Hepatocyte (in vitro differentiated cells): ENCODE results near the gene FILIP1. TPM values are rescaled to one million over a fixed set of nuclear protein-coding genes. Genes with fewer than 3 reads are reported as not detected.

Source experiments
- DNase-seq: peaks from one replicate; pipeline ENCODE4 v3.0.0-alpha.2; 2016; ENCODE audit warnings: low spot score
- H2AFZ ChIP-seq: fragments of 200-600 bp; sonication (generic); 2 replicates; pipeline ENCODE4 v1.6.0; 2016; ENCODE audit warnings: antibody characterized with exemption, mild to moderate bottlenecking
- H3K27ac ChIP-seq: fragments of 200-600 bp; sonication (generic); 2 replicates; pipeline ENCODE4 v1.5.1; 2016; ENCODE audit warnings: mild to moderate bottlenecking
- H3K27me3 ChIP-seq: fragments of 200-600 bp; sonication (generic); 2 replicates; pipeline ENCODE4 v1.6.1; 2016
- H3K36me3 ChIP-seq: fragments of 200-600 bp; sonication (generic); replicated peaks from 2 replicates; pipeline ENCODE4 v1.5.1; 2016; ENCODE audit warnings: low read depth; ENCODE audit not compliant: insufficient read depth
- H3K4me1 ChIP-seq: fragments of 200-600 bp; sonication (generic); 2 replicates; pipeline ENCODE4 v1.5.1; 2016; ENCODE audit warnings: mild to moderate bottlenecking, moderate library complexity; ENCODE audit not compliant: insufficient read depth
- H3K4me2 ChIP-seq: fragments of 200-600 bp; sonication (generic); 2 replicates; pipeline ENCODE4 v1.6.0; 2016
- H3K4me3 ChIP-seq: fragments of 200-600 bp; sonication (generic); 2 replicates; pipeline ENCODE4 v1.5.1; 2016; ENCODE audit warnings: mild to moderate bottlenecking
- H3K79me2 ChIP-seq: fragments of 200-600 bp; sonication (generic); 2 replicates; pipeline ENCODE4 v1.6.0; 2017; ENCODE audit warnings: mild to moderate bottlenecking
- H3K9me2 ChIP-seq: fragments of 200-600 bp; sonication (generic); replicated peaks from 2 replicates; pipeline ENCODE4 v1.6.0; 2017; ENCODE audit warnings: mild to moderate bottlenecking; ENCODE audit not compliant: insufficient read depth
- H3K9me3 ChIP-seq: fragments of 200-600 bp; sonication (generic); 2 replicates; pipeline ENCODE4 v1.5.1; 2016; ENCODE audit warnings: low read depth, mild to moderate bottlenecking
- H4K20me1 ChIP-seq: fragments of 200-600 bp; sonication (generic); 2 replicates; pipeline ENCODE4 v1.6.0; 2016; ENCODE audit warnings: mild to moderate bottlenecking; ENCODE audit not compliant: insufficient read depth, poor library complexity, severe bottlenecking
- CTCF ChIP-seq: fragments of 200-600 bp; sonication (generic); IDR thresholded peaks from 2 replicates; pipeline ENCODE4 v1.5.1; 2016; ENCODE audit warnings: antibody characterized with exemption, mild to moderate bottlenecking; ENCODE audit not compliant: poor library complexity
- EZH2 ChIP-seq: fragments of 200-600 bp; sonication (generic); IDR thresholded peaks from 2 replicates; pipeline ENCODE4 v1.6.1; 2016; ENCODE audit warnings: antibody characterized with exemption, mild to moderate bottlenecking, borderline replicate concordance
- EZH2phosphoT487 ChIP-seq: fragments of 200-600 bp; sonication (generic); IDR thresholded peaks from one replicate; pipeline ENCODE4 v1.6.1; 2018; ENCODE audit warnings: antibody characterized with exemption, mild to moderate bottlenecking, low read depth, moderate library complexity; ENCODE audit not compliant: unreplicated experiment, severe bottlenecking
- WGBS: methylation state at CpG from one replicate; pipeline ENCODE4 v1.1.6; 2016; ENCODE audit warnings: low lambda C conversion rate; ENCODE audit errors: missing lambda C conversion rate; 5-methylcytosine and 5-hydroxymethylcytosine counted together
- polyA plus RNA-seq: library from polyadenylated mRNA; unstranded; fragments of >200 nt; fragmentation: Nextera tagmentation; extraction: Ambion mirVana; gene quantifications from 2 replicates; pipeline ENCODE4 v1.2.1, GENCODE V29; 2016
- total RNA-seq: library from RNA; depleted of rRNA; stranded (reverse); fragments of >200 nt; gene quantifications from 2 replicates; pipeline ENCODE4 v1.2.3, GENCODE V29; 2014

FILIP1 gene
- total and polyA plus RNA-seq, 2 experiments from 2014 or later: 4.1 to 6.0 TPM

GRCh38 chr6:75481936-75482593 lies 11.5 kb downstream of the FILIP1 start:
- Histone ChIP-seq H3K4me2 (no peak overlapping the region), H3K4me1 (peaks cover 2% of the 10 kb centered on the region), H3K4me3 (no peak overlapping the region), H3K79me2 (peaks cover 9% of the 10 kb centered on the region), H3K36me3 (no peaks in the 10 kb centered on the region), H4K20me1 (no peaks in the 10 kb centered on the region), H3K27ac (no peak overlapping the region), H3K9me3 (no peaks in the 10 kb centered on the region), H3K27me3 (no peaks in the 10 kb centered on the region), H2AFZ (no peak overlapping the region), H3K9me2 (no peaks in the 10 kb centered on the region)
- WGBS: 78% methylated on average over 4 of the region's 4 CpGs
- no peak for TF ChIP-seq CTCF
- no peak for TF ChIP-seq EZH2
- TF ChIP-seq EZH2phosphoT487: no peak
- DNase-seq: no peak

- TF ChIP-seq EZH2 (no peak), EZH2phosphoT487 (no peak), CTCF (no peak)
- no peaks in the 10 kb centered on the region for H3K27me3 ChIP-seq
- peaks cover 8% of the 10 kb centered on the region for H3K79me2 ChIP-seq
- DNase-seq: no peak
- H3K4me3 ChIP-seq: no peak overlapping the region
- no peaks in the 10 kb centered on the region for H3K9me3 ChIP-seq
- H3K27ac ChIP-seq: no peak overlapping the region
- no peak overlapping the region for H3K4me2 ChIP-seq
- H2AFZ ChIP-seq: no peak overlapping the region
- no peaks in the 10 kb centered on the region for H3K9me2 ChIP-seq
- H3K4me1 ChIP-seq: no peaks in the 10 kb centered on the region
- no peaks in the 10 kb centered on the region for H4K20me1 ChIP-seq
- no peaks in the 10 kb centered on the region for H3K36me3 ChIP-seq
- 83% methylated on average over 1 of the region's 1 CpG for WGBS
Measured at GRCh38 chr6:75481394-75481793, 12.2 kb downstream of the FILIP1 start.

- no peaks in the 10 kb centered on the region for H3K9me3 ChIP-seq
- no peak overlapping the region for H2AFZ ChIP-seq
- no peak for TF ChIP-seq CTCF
- TF ChIP-seq EZH2: no peak
- no peak for TF ChIP-seq EZH2phosphoT487
- no peaks in the 10 kb centered on the region for H3K36me3 ChIP-seq
- H4K20me1 ChIP-seq: no peaks in the 10 kb centered on the region
- H3K27me3 ChIP-seq: no peaks in the 10 kb centered on the region
- 83% methylated on average over 1 of the region's 1 CpG for WGBS
- no peak overlapping the region for H3K4me2 ChIP-seq
- H3K27ac ChIP-seq: no peak overlapping the region
- peaks cover 5% of the 10 kb centered on the region for H3K79me2 ChIP-seq
- no peaks in the 10 kb centered on the region for H3K4me1 ChIP-seq
- DNase-seq: no peak
- no peak overlapping the region for H3K4me3 ChIP-seq
- H3K9me2 ChIP-seq: no peaks in the 10 kb centered on the region
Measured at GRCh38 chr6:75480425-75480824, 13.2 kb downstream of the FILIP1 start.

GRCh38 chr6:75479712-75480111 lies 13.9 kb downstream of the FILIP1 start:
- Histone ChIP-seq H3K4me3 (no peak overlapping the region), H3K79me2 (peaks cover 5% of the 10 kb centered on the region), H3K4me2 (no peak overlapping the region), H3K4me1 (no peaks in the 10 kb centered on the region), H3K9me3 (no peaks in the 10 kb centered on the region), H3K9me2 (no peaks in the 10 kb centered on the region), H3K27ac (no peak overlapping the region), H3K36me3 (no peaks in the 10 kb centered on the region), H2AFZ (no peak overlapping the region), H4K20me1 (no peaks in the 10 kb centered on the region), H3K27me3 (no peaks in the 10 kb centered on the region)
- TF ChIP-seq EZH2 (no peak), CTCF (no peak), EZH2phosphoT487 (no peak)
- WGBS: 94% methylated on average over 6 of the region's 6 CpGs
- no peak for DNase-seq
